Neural cell (in vitro differentiated cells): ENCODE measurements around the gene TAF3. TPM values are rescaled to one million over a fixed set of nuclear protein-coding genes. Genes with fewer than 3 reads are reported as not detected.

Experiments used
- H2AFZ ChIP-seq: fragments of 200-600, 300-800 bp; sonication (generic), shearing (Covaris generic); 2 replicates; pipeline ENCODE4 v1.6.0; 2014; ENCODE audit warnings: low read depth, mild to moderate bottlenecking, antibody characterized with exemption, low read length, moderate library complexity
- H3F3A ChIP-seq: fragments of 200-600 bp; shearing (Covaris generic); 2 replicates; pipeline ENCODE4 v1.6.1; 2016; ENCODE audit warnings: mild to moderate bottlenecking, moderate library complexity, mixed read lengths, antibody characterized with exemption, low read length; ENCODE audit not compliant: insufficient read depth, poor library complexity, severe bottlenecking
- H3K27ac ChIP-seq: fragments of 200-600, 300-800 bp; sonication (generic), shearing (Covaris generic); 2 replicates; pipeline ENCODE4 v1.5.1; 2014; ENCODE audit warnings: mild to moderate bottlenecking, low read length, moderate library complexity
- H3K27me3 ChIP-seq: fragments of 300-800, 200-600 bp; sonication (generic), shearing (Covaris generic); 2 replicates; pipeline ENCODE4 v1.6.0; 2014; ENCODE audit warnings: mild to moderate bottlenecking, low read depth, low read length, moderate library complexity; ENCODE audit not compliant: insufficient read depth
- H3K36me3 ChIP-seq: fragments of 300-800, 200-600 bp; sonication (generic), shearing (Covaris generic); 2 replicates; pipeline ENCODE4 v1.5.1; 2014; ENCODE audit warnings: mild to moderate bottlenecking, antibody characterized with exemption, low read length, moderate library complexity; ENCODE audit not compliant: insufficient read depth
- H3K4me2 ChIP-seq: fragments of 300-800, 200-600 bp; sonication (generic), shearing (Covaris generic); 2 replicates; pipeline ENCODE4 v1.6.0; 2014; ENCODE audit warnings: mild to moderate bottlenecking, low read length
- H3K4me3 ChIP-seq: fragments of 300-800, 200-600 bp; sonication (generic), shearing (Covaris generic); 2 replicates; pipeline ENCODE4 v1.5.1; 2014; ENCODE audit warnings: mild to moderate bottlenecking, low read length, moderate library complexity
- H3K79me2 ChIP-seq: fragments of 200-600 bp; shearing (Covaris generic); replicated peaks from 2 replicates; pipeline ENCODE4 v1.6.0; 2014; ENCODE audit warnings: mild to moderate bottlenecking, low read length, moderate library complexity; ENCODE audit not compliant: insufficient read depth
- H3K9ac ChIP-seq: fragments of 300-800, 200-600 bp; sonication (generic), shearing (Covaris generic); 2 replicates; pipeline ENCODE4 v1.6.1; 2016; ENCODE audit warnings: mild to moderate bottlenecking, low read length, mixed read lengths
- H3K9me2 ChIP-seq: fragments of 200-600 bp; shearing (Covaris generic); 2 replicates; pipeline ENCODE4 v1.6.1; 2016; ENCODE audit warnings: mild to moderate bottlenecking, low read length, mixed read lengths; ENCODE audit not compliant: insufficient read depth
- H3K9me3 ChIP-seq: fragments of 200-600, 300-800 bp; sonication (generic), shearing (Covaris generic); 2 replicates; pipeline ENCODE4 v1.6.1; 2016; ENCODE audit warnings: mild to moderate bottlenecking, mixed run types, low read length, moderate library complexity, mixed read lengths
- H4K20me1 ChIP-seq: fragments of 200-600 bp; shearing (Covaris generic); 2 replicates; pipeline ENCODE4 v1.6.1; 2016; ENCODE audit warnings: mild to moderate bottlenecking, mixed run types; ENCODE audit not compliant: insufficient read depth
- CTCF ChIP-seq: fragments of 450-650 bp; IDR thresholded peaks from 2 replicates; pipeline ENCODE4 v1.5.1; 2014; ENCODE audit warnings: antibody characterized with exemption, mild to moderate bottlenecking, moderate library complexity; ENCODE audit not compliant: poor library complexity, severe bottlenecking
- EP300 ChIP-seq: fragments of 450-650 bp; conservative IDR thresholded peaks from 2 replicates; pipeline ENCODE4 v1.6.1; 2014; ENCODE audit warnings: antibody characterized with exemption, mild to moderate bottlenecking, moderate library complexity; ENCODE audit not compliant: poor library complexity, severe bottlenecking
- EZH2 ChIP-seq: fragments of 200-600, 300-800 bp; shearing (Covaris generic), sonication (generic); IDR thresholded peaks from 2 replicates; pipeline ENCODE4 v1.6.1; 2014; ENCODE audit warnings: antibody characterized with exemption, low read length, borderline replicate concordance, mild to moderate bottlenecking; ENCODE audit not compliant: insufficient read depth, poor library complexity, severe bottlenecking
- MXI1 ChIP-seq: fragments of 450-650 bp; conservative IDR thresholded peaks from 2 replicates; pipeline ENCODE4 v1.6.1; 2014; ENCODE audit warnings: antibody characterized with exemption, mild to moderate bottlenecking; ENCODE audit not compliant: poor library complexity, severe bottlenecking
- POLR2AphosphoS5 ChIP-seq: IDR thresholded peaks from 2 replicates; pipeline ENCODE4 v1.6.1; 2012
- RAD21 ChIP-seq: fragments of 450-650 bp; conservative IDR thresholded peaks from 2 replicates; pipeline ENCODE4 v1.6.1; 2014; ENCODE audit warnings: antibody characterized with exemption, mild to moderate bottlenecking, moderate library complexity
- REST ChIP-seq: IDR thresholded peaks from 2 replicates; pipeline ENCODE4 v1.6.1; 2012; ENCODE audit warnings: borderline replicate concordance
- SMC3 ChIP-seq: fragments of 450-650 bp; conservative IDR thresholded peaks from 2 replicates; pipeline ENCODE4 v1.6.1; 2014; ENCODE audit warnings: antibody characterized with exemption, mild to moderate bottlenecking, moderate library complexity; ENCODE audit not compliant: poor library complexity
- TAF1 ChIP-seq: IDR thresholded peaks from 2 replicates; pipeline ENCODE4 v1.6.1; 2012; ENCODE audit warnings: low read depth
- polyA plus RNA-seq: library from polyadenylated mRNA; depleted of rRNA; stranded (reverse); fragments of >200 nt; gene quantifications from 2 replicates; pipeline ENCODE4 v1.2.3, GENCODE V29; 2014

TAF3 gene
- polyA plus RNA-seq, 1 donor from 2014 or later = 2.0 TPM

GRCh38 chr10:7960108-7960507, 141.8 kb downstream of the TAF3 start:
- H3K36me3 ChIP-seq = peaks cover 4% of the 10 kb centered on the region
- H3K9me3 ChIP-seq = no peaks in the 10 kb centered on the region
- no peak overlapping the region for H3K4me3 ChIP-seq
- no peaks in the 10 kb centered on the region for H3K79me2 ChIP-seq
- TF ChIP-seq RAD21 = no peak
- TF ChIP-seq EP300 = no peak
- no peak for TF ChIP-seq CTCF
- no peak for TF ChIP-seq REST
- TF ChIP-seq POLR2AphosphoS5 = no peak
- TF ChIP-seq EZH2 = no peak
- H3K27me3 ChIP-seq = no peaks in the 10 kb centered on the region
- no peaks in the 10 kb centered on the region for H3F3A ChIP-seq
- no peaks in the 10 kb centered on the region for H4K20me1 ChIP-seq
- H2AFZ ChIP-seq = no peak overlapping the region
- no peak overlapping the region for H3K27ac ChIP-seq
- H3K9me2 ChIP-seq = no peaks in the 10 kb centered on the region
- H3K9ac ChIP-seq = no peak overlapping the region
- no peak overlapping the region for H3K4me2 ChIP-seq

- Histone ChIP-seq H4K20me1 (no peaks in the 10 kb centered on the region), H3F3A (no peaks in the 10 kb centered on the region), H3K9me3 (no peaks in the 10 kb centered on the region), H3K79me2 (no peaks in the 10 kb centered on the region), H3K27me3 (no peaks in the 10 kb centered on the region), H2AFZ (no peak overlapping the region), H3K9ac (no peak overlapping the region), H3K27ac (no peak overlapping the region), H3K9me2 (no peaks in the 10 kb centered on the region), H3K4me2 (no peak overlapping the region), H3K4me3 (no peak overlapping the region), H3K36me3 (peaks cover 4% of the 10 kb centered on the region)
- TF ChIP-seq EZH2 (no peak), EP300 (no peak), REST (no peak), CTCF (no peak), MXI1 (no peak), RAD21 (no peak), POLR2AphosphoS5 (no peak), SMC3 (no peak), TAF1 (no peak)
Observed at GRCh38 chr10:7962592-7962991, 144.3 kb downstream of the TAF3 start.
